DOHH2 (cell line): ENCODE measurements around the gene LSM3.

Experiments used
- H3F3A ChIP-seq: fragments of 200-600 bp; sonication (generic), shearing (Covaris generic); 2 replicates; pipeline ENCODE4 v1.6.0; 2016; ENCODE audit warnings: antibody characterized with exemption, mild to moderate bottlenecking; ENCODE audit not compliant: control insufficient read depth, insufficient read depth
- H3K27ac ChIP-seq: fragments of 200-600 bp; sonication (generic); 2 replicates; pipeline ENCODE4 v1.5.1; 2014; ENCODE audit warnings: low read depth, mild to moderate bottlenecking, low read length, moderate library complexity
- H3K27me3 ChIP-seq: fragments of 200-600 bp; sonication (generic); 2 replicates; pipeline ENCODE4 v1.6.1; 2014; ENCODE audit warnings: mild to moderate bottlenecking, low read length, mixed read lengths; ENCODE audit not compliant: control insufficient read depth
- H3K36me3 ChIP-seq: fragments of 200-600 bp; sonication (generic); 2 replicates; pipeline ENCODE4 v1.6.1; 2014; ENCODE audit warnings: mild to moderate bottlenecking, low read length, moderate library complexity, mixed read lengths; ENCODE audit not compliant: control insufficient read depth
- H3K4me1 ChIP-seq: fragments of 200-600 bp; sonication (generic); 2 replicates; pipeline ENCODE4 v1.6.1; 2014; ENCODE audit warnings: mild to moderate bottlenecking, low read length, mixed read lengths; ENCODE audit not compliant: control insufficient read depth
- H3K4me2 ChIP-seq: fragments of 200-600 bp; sonication (generic); 2 replicates; pipeline ENCODE4 v1.6.0; 2014; ENCODE audit warnings: mild to moderate bottlenecking, low read length, moderate library complexity
- H3K4me3 ChIP-seq: fragments of 200-600 bp; sonication (generic); 2 replicates; pipeline ENCODE4 v1.5.1; 2014; ENCODE audit warnings: mild to moderate bottlenecking, low read length, mixed read lengths
- H3K79me2 ChIP-seq: fragments of 200-600 bp; sonication (generic); 2 replicates; pipeline ENCODE4 v1.6.1; 2014; ENCODE audit warnings: mild to moderate bottlenecking, low read length, mixed read lengths; ENCODE audit not compliant: control insufficient read depth
- H3K9me2 ChIP-seq: fragments of 200-600 bp; sonication (generic); replicated peaks from 2 replicates; pipeline ENCODE4 v1.6.1; 2014; ENCODE audit warnings: mild to moderate bottlenecking, low read length, mixed read lengths; ENCODE audit not compliant: control insufficient read depth
- H3K9me3 ChIP-seq: fragments of 200-600 bp; sonication (generic); 2 replicates; pipeline ENCODE4 v1.6.1; 2014; ENCODE audit warnings: antibody characterized with exemption, low read length, mixed read lengths; ENCODE audit not compliant: control insufficient read depth, insufficient read depth
- H4K20me1 ChIP-seq: fragments of 200-600 bp; sonication (generic); 2 replicates; pipeline ENCODE4 v1.6.0; 2014; ENCODE audit warnings: low read depth, mild to moderate bottlenecking, antibody characterized with exemption, low read length, moderate library complexity; ENCODE audit not compliant: control insufficient read depth, insufficient read depth
- EZH2phosphoT487 ChIP-seq: fragments of 200-600 bp; sonication (generic); IDR thresholded peaks from 2 replicates; pipeline ENCODE4 v1.6.1; 2017; ENCODE audit warnings: borderline replicate concordance, mild to moderate bottlenecking, antibody characterized with exemption, low read length, moderate library complexity, mixed read lengths
- TF ChIP-seq, protein P1 (sequence below): fragments of 200-600 bp; sonication (generic); IDR thresholded peaks from one replicate; pipeline ENCODE4 v1.5.1; 2014; ENCODE audit warnings: antibody characterized with exemption, mild to moderate bottlenecking, low read depth, low read length; ENCODE audit not compliant: poor library complexity, severe bottlenecking

The LSM3 gene

DNA sequence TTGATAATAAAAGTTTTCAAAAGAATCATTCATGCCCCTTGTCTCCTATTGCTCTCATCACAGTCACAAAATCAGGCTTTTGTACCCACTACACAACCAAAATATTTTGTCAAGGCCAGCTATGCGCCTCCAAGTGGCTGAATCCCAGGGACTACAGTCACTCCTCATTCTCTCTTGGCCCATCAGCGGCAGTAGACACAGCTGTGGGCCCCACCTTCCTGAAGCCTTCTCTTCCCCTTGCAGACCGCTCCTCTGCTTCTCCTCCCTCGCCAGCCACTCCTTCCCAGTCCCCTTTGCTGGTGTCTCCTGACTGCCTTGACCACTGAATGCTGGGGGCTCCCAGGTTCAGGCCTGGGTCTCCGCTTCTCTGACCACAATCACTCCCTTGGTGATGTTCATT, 52.1 kb downstream of the LSM3 start:
- H3K4me1 ChIP-seq: peaks cover 83% of the 10 kb centered on the region

GRCh38 chr3:14231145-14231990, 52.8 kb downstream of the LSM3 start:
- H3K9me2 ChIP-seq: no peaks in the 10 kb centered on the region
- H3K4me1 ChIP-seq: peaks cover 78% of the 10 kb centered on the region
- peaks cover 13% of the 10 kb centered on the region for H3K9me3 ChIP-seq
- H3F3A ChIP-seq: peaks cover 17% of the 10 kb centered on the region
- no peaks in the 10 kb centered on the region for H3K79me2 ChIP-seq
- no peak overlapping the region for H3K4me3 ChIP-seq
- H3K27me3 ChIP-seq: no peaks in the 10 kb centered on the region
- H3K27ac ChIP-seq: peak overlapping the region; percentile 93
- no peaks in the 10 kb centered on the region for H3K36me3 ChIP-seq
- H4K20me1 ChIP-seq: no peaks in the 10 kb centered on the region
- H3K4me2 ChIP-seq: peak overlapping the region; percentile 4
- no peak for TF ChIP-seq EZH2phosphoT487
- TF ChIP-seq, protein P1, sequence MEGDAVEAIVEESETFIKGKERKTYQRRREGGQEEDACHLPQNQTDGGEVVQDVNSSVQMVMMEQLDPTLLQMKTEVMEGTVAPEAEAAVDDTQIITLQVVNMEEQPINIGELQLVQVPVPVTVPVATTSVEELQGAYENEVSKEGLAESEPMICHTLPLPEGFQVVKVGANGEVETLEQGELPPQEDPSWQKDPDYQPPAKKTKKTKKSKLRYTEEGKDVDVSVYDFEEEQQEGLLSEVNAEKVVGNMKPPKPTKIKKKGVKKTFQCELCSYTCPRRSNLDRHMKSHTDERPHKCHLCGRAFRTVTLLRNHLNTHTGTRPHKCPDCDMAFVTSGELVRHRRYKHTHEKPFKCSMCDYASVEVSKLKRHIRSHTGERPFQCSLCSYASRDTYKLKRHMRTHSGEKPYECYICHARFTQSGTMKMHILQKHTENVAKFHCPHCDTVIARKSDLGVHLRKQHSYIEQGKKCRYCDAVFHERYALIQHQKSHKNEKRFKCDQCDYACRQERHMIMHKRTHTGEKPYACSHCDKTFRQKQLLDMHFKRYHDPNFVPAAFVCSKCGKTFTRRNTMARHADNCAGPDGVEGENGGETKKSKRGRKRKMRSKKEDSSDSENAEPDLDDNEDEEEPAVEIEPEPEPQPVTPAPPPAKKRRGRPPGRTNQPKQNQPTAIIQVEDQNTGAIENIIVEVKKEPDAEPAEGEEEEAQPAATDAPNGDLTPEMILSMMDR: no peak

More for the DNA sequence above, 52.1 kb downstream of the LSM3 start:
- Histone ChIP-seq H3K9me2 (no peaks in the 10 kb centered on the region), H3K36me3 (no peaks in the 10 kb centered on the region), H3K9me3 (peaks cover 13% of the 10 kb centered on the region), H3K4me3 (no peak overlapping the region), H3K79me2 (no peaks in the 10 kb centered on the region), H3K27me3 (no peaks in the 10 kb centered on the region), H3K27ac (peak overlapping the region; percentile 93), H3F3A (peaks cover 21% of the 10 kb centered on the region), H4K20me1 (no peaks in the 10 kb centered on the region), H3K4me2 (no peak overlapping the region)
- TF ChIP-seq, protein P1: peak; percentile 17
- TF ChIP-seq EZH2phosphoT487: no peak

DNA sequence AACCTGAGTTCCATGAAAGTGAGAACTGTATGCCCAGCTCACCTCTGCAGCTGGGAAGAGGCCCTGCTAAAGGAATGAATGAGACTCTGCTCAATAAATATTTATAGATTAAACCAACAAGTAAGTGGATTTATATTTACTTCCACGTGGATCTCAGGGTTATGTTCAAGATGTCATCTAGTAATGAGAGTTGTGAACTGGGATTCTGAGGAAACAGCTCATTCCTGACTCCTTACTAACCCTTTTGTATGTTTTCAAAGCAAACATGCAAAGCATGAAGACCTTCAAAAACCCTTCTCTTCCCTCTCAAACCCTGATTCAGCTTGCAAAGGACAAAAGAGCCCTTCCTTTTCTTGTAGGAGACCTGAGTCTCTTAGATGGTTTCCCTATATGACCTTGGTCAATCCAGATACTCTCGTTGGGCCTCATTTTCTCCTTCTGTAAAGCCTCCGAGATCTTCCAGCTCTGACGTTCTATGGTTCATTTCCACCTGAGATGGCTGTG, 53.4 kb downstream of the LSM3 start:
- no peaks in the 10 kb centered on the region for H4K20me1 ChIP-seq
- peaks cover 71% of the 10 kb centered on the region for H3K4me1 ChIP-seq
- peak overlapping the region; percentile 15 for H3K27ac ChIP-seq
- H3K9me2 ChIP-seq: no peaks in the 10 kb centered on the region
- H3K79me2 ChIP-seq: no peaks in the 10 kb centered on the region
- no peaks in the 10 kb centered on the region for H3K27me3 ChIP-seq
- no peak for TF ChIP-seq EZH2phosphoT487
- TF ChIP-seq, protein P1: no peak
- peaks cover 13% of the 10 kb centered on the region for H3K9me3 ChIP-seq
- H3K4me2 ChIP-seq: peak overlapping the region; percentile 4
- no peak overlapping the region for H3K4me3 ChIP-seq
- no peaks in the 10 kb centered on the region for H3K36me3 ChIP-seq
- H3F3A ChIP-seq: peaks cover 12% of the 10 kb centered on the region
